HG02678 (cell line): ENCODE measurements around the gene SH3BP2.
A peak's percentile ranks its signal among the peaks of the same experiment; 100 is the strongest.

Source experiments
- ATAC-seq: cut with Tn5 transposase; IDR thresholded peaks from one replicate; pipeline ENCODE4 v1.9.1; 2021; ENCODE audit warnings: mild to moderate bottlenecking, moderate library complexity; ENCODE audit not compliant: unreplicated experiment

The SH3BP2 gene

GRCh38 chr4:2829933-2830451 lies 37.1 kb downstream of the SH3BP2 start:
- no peak for ATAC-seq

DNA sequence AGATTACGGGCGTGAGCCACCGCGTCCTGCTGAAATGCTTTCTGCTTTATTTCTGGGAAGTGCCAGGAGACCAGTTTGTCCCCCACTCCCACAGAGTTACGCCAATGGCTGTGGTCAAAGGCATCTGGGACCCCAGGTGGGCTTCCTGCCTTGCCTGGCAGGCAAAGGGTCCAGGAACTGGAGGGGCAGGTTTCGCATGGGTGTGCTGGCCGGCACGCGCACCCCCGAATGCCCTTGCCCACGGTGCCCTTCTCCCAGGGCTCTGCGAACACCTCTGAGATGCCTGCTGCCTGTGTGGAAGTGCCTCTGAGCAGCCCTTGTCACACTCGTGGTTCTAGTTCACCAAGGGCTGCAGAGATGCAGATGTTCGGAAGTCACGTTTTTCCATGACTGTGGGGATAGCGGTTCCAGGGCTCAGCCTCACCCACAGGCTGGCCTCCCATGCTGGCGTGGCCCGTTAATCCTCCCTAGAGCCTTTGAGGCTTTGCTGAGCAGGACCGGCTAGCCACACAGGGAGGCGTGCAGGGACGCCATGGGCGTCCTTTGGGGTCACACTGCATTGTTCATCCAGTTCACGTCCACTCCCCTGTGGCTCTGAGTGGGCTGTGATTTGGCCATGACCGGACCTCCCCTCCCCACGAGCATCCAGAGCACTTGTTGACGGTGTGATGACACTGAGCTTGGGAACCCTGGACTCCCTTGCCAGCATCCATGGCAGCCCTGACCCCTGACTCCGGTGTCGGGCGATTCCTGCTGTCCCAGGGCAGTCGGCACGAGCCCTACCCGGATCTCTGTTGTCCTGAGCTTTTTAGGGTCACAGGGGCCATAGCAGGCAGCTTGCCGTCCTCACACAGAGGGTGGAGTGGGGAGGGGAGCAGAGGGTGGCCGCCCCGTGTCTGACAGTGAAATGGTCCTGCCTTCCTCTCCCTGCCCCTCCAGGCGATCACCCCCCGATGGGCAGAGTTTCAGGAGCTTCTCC lies 38.0 kb downstream of the SH3BP2 start:
- no peak for ATAC-seq

DNA sequence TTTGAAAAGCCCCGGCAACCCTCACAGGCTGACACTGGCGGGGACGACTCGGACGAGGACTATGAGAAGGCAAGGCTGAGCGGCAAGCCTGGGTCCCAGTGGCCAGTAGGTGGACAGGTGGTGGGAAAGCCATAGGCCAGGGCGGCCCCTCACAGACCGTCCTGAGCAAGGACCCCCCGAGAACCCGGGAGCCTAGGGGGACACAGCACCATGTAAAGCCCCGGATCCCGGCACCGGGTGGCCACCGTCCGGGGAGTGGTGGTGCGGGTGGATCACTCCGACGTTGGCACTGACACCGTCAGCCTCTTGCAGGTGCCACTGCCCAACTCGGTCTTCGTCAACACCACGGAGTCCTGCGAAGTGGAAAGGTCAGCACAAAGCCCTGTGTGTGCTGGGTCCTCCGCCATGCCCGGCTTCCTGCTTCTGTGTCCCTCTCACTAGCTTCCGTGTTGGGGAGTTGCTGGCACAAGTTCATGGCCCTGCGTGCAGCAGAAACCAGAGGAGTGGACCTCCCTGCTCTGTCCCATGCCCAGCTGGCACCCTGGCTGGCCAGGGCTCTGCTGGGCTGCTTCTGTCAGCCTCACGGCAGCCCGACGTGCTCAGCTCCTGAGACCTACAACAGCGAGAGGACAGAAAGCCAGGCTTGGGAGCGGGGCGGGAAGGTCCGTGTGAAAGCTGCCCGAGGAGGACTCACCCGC lies 38.9 kb downstream of the SH3BP2 start:
- no peak for ATAC-seq

- ATAC-seq, result peak; percentile 67
Observed at GRCh38 chr4:2832309-2832980, 39.6 kb downstream of the SH3BP2 start.

DNA sequence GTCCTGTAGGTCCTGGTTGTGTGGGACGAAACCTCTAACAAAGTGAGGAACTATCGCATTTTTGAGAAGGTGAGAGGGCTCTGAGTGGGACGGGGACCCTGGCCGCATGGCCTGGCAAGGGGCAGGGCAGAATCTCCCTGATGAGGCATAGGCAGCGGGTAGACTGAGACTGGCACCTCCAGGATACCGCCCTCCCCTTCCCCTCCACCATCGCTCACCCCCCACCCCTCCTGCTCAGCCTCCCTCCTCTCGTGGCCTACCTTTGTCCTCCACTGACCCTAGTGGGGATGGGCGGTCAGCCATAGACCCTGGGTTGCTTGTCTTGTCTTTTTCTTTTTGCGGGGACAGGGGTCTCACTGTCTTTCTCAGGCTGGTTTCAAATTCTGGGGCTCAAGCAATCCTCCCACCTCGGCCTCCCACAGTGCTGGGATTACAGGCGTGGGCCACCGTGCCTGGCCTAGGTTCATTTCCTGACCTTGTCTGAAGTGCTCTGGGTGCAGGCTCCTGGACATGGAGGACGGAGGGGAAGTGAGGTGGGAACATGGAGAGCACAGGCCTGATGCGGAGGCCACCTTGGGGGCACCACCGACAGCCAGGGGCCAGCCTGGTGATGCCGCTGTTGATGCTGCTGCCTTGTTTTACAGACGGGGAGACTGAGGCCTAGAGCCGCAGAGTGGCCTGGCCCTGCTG lies 40.2 kb downstream of the SH3BP2 start:
- ATAC-seq, result no peak

DNA sequence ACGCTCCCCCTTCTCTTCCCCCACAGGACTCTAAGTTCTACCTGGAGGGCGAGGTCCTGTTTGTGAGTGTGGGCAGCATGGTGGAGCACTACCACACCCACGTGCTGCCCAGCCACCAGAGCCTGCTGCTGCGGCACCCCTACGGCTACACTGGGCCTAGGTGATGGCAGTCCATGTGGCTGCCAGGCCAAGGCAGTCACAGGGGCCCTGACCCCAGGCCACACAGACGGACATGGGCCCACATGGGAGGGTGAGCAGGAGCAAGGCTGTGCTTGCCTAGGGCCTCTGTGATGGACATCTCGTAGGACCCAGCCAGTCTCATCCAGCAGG lies 40.8 kb downstream of the SH3BP2 start:
- no peak for ATAC-seq

DNA sequence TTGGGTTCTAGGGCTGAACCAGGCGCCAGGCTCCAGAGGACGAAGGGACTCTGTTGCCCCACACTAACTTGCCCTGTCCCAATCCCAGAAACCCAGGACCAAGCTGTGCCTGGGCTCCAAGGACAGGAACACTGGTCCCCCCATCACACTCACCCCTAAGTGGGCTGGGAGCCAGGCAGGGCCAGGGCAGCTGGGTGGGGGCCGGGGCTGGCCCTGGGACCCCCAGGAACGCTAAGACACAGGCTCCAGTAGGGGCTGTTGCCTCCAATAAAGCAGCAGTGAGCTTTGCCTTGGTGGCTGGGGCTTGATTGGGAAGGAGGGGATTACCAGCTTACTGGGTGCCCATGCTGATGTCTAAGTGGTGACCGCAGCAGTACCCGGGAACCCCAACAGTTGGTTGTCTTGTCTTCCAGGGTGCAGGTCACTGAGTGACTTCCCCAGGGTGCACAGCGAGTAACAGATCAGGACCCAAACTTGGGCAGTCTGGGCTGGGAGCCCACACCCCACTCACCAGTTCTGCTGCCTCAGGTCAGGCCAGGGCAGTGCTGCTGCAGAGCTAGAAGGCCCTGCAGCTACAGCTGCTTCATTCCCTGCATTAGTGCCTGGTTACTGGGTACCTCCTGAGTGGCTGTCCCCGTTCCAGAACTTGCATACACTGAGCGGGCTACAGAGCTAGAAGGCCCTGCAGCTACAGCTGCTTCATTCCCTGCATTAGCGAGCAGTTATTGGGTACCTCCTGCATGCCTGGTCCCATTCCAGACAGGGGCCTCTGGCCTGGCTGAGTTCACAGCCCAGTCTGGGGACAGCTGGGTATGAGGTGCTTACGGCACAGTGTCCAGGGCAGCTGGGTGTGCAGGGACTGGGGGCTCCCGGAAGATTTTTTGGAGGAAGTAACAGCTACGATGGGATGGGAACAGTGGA lies 41.4 kb downstream of the SH3BP2 start:
- ATAC-seq, result no peak

DNA sequence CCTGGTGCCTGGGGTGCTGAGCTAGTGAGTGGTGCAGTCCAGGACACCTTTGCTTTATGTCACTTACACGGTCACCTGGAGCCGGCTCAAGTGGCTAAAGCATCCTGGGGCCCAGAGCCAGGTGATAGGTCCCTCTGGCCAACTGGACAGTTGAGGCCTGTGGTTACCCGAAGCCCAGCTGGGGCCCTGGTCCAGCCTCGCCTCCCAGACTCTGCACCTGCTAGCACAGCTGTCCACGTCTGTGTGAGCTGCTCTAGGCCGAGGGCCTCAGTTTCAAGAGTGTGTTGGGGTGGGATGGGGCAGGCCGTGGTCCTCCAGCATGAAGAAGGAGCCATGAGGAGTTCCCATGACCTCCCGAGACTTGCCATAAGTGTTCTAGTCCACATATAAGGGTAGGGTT lies 43.1 kb downstream of the SH3BP2 start:
- ATAC-seq, result no peak

GRCh38 chr4:2836391-2836859 lies 43.5 kb downstream of the SH3BP2 start:
- no peak for ATAC-seq

DNA sequence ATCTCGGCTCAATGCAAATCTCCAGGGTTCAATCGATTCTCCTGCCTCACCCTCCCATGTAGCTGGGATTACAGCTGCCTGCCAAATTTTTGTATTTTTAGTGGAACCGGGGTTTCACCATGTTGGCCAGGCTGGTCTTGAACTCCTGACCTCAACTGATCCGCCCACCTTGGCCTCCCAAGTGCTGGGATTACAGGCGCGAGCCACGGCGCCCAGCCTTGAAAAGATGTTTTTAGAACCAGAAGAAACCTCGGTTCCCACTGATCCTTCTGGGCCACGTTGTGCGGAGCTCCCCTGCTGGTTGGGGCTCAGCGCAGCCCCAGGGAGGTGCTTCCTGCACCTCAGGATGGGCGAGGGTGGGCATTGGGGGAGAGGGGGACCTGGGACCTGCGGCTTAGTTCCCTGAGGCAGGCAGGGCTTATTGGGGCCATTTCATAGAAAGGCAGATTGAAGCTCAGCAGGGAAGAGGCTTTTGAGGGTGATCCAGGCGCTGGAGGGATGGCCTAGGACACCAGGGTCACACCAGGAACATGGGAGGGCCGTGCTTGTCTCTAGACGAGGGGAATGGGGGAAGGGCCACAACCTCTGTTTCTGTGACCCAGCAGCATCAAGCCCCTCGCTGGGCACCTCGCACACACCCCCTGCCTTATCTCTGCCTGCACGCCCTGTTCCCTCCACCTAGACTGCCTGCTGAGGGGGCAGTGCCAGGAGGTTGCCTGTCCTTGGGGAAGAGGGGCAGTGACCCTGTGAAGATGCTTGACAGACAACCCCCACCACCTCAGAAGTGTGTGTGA lies 44.4 kb downstream of the SH3BP2 start:
- ATAC-seq, result no peak

- ATAC-seq, result no peak
Observed at GRCh38 chr4:2837904-2838496, 45.1 kb downstream of the SH3BP2 start.

- no peak for ATAC-seq
Observed at GRCh38 chr4:2839060-2839459, 46.2 kb downstream of the SH3BP2 start.

- no peak for ATAC-seq
Observed at GRCh38 chr4:2842687-2843262, 49.9 kb downstream of the SH3BP2 start.

GRCh38 chr4:2843263-2843940 lies 50.5 kb downstream of the SH3BP2 start, which contains the start of gene ADD1:
Gene ADD1 (plus strand): TSS chr4:2843844. CDS start chr4:2875916, 32,072 bp downstream.
- ATAC-seq, result peak; percentile 84

DNA sequence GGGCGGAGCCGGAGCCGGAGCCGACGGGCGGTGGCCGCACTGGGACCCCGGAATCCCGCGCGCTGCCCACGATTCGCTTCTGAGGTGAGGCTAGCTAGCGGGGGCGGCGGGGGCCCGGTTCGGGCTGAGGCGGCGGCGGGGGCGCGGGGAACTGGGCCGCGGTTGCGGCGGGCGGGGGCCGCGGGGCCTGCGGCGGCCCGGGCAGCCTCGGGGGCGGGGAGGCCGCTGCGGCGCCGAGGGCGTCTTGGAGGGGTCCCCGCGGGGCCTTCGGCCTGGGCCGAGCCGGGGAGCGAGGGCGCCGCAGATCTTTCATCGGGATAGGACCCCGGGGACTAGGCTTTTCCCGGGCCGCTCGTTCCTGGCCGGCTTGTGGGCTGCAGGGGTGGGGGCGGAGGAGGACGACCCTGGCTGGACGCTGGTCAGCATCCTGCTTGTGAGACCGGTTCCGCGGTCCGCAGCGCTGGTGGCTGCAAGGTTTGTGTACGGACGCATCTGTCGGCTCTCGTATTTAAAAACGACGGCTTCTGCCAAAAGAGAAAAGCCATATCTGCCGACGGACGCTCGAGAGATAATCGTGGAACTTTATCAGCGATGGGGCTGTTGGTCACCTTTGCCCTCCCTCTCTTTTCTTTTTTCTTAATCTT lies 51.2 kb downstream of the SH3BP2 start:
- peak; percentile 9 for ATAC-seq

DNA sequence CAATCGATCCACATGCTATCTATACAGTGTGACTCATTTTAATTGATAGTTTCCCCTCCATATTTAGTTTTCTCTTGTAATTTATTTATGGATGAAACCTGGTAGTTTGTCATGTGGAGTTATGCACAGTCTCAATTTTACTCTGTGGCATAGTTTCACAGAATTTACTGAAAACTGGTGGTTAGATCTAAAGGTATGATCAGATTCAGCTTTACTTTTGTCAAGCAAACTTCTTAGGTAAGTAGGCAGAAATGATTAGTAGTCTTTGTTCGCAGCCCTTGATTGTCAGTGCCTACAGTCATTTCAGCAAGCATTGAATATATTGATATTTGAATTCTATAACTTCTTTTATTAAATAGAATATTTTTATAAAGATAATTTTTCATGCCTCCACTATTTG lies 53.3 kb downstream of the SH3BP2 start:
- no peak for ATAC-seq

DNA sequence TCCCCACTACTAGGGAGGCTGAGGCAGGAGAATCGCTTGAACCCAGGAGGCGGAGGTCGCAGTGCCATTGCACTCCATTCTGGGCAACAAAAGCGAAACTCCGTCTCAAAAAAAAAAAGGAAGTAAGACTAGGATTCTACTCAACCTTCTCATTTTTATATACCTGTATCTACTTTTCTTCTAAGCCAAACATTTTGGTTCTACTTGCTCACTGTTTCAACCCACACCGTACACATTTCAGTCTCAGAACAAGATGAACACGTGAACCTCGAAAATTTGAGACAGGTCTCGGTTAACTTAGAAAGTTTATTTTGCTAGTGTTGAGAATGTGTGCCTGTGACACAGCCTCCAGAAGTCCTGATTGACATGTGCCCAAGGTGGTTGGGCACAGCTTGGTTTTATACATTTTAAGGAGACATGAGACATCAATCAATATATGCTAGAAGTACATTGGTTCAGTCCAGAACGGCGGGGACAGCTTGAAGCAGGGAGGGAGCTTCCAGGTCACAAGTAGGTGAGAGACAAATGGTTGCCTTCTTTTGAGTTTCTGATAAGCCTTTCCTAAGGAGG lies 54.5 kb downstream of the SH3BP2 start:
- ATAC-seq, result no peak
